AG10803 (cell line): ENCODE measurements around the gene LMNTD2.

ENCODE experiments used
- DNase-seq: peaks from one replicate; pipeline ENCODE4 v3.0.0; 2010; ENCODE audit warnings: low read depth
- H3K4me3 ChIP-seq: 2 replicates; pipeline ENCODE4 v1.5.1; 2011; ENCODE audit warnings: mild to moderate bottlenecking, low read length, control low read depth
- CTCF ChIP-seq: conservative IDR thresholded peaks from 2 replicates; pipeline ENCODE4 v1.5.1; 2011; ENCODE audit warnings: mild to moderate bottlenecking, low read length, control low read depth, inconsistent platforms

LMNTD2 gene

GRCh38 chr11:595400-595799 lies 34.9 kb upstream of the LMNTD2 start:
- TF ChIP-seq CTCF = no peak
- no peak for DNase-seq

GRCh38 chr11:593347-593746 lies 32.8 kb upstream of the LMNTD2 start:
- no peak overlapping the region for H3K4me3 ChIP-seq
- no peak for DNase-seq
- no peak for TF ChIP-seq CTCF

More at GRCh38 chr11:595400-595799, 34.9 kb upstream of the LMNTD2 start:
- H3K4me3 ChIP-seq = no peak overlapping the region

GRCh38 chr11:592918-593317 lies 32.4 kb upstream of the LMNTD2 start:
- no peak overlapping the region for H3K4me3 ChIP-seq
- no peak for TF ChIP-seq CTCF
- DNase-seq = no peak

- H3K4me3 ChIP-seq = no peak overlapping the region
- no peak for DNase-seq
- TF ChIP-seq CTCF = no peak
Measured at GRCh38 chr11:592501-592900, 32.0 kb upstream of the LMNTD2 start.

GRCh38 chr11:590997-591396 lies 30.5 kb upstream of the LMNTD2 start:
- DNase-seq = no peak
- TF ChIP-seq CTCF = no peak
- H3K4me3 ChIP-seq = no peak overlapping the region

- DNase-seq = no peak
- no peak for TF ChIP-seq CTCF
Measured at GRCh38 chr11:589798-590197, 29.3 kb upstream of the LMNTD2 start.

GRCh38 chr11:587978-588380 lies 27.4 kb upstream of the LMNTD2 start:
- DNase-seq = peak; percentile 58

More at GRCh38 chr11:589798-590197, 29.3 kb upstream of the LMNTD2 start:
- no peak overlapping the region for H3K4me3 ChIP-seq

More at GRCh38 chr11:587978-588380, 27.4 kb upstream of the LMNTD2 start:
- H3K4me3 ChIP-seq = no peak overlapping the region
- no peak for TF ChIP-seq CTCF
